ENCODE results near the gene MPP7. TPM values are rescaled to one million over a fixed set of nuclear protein-coding genes. Genes with fewer than 3 reads are reported as not detected.

Gene MPP7
- total RNA-seq, 1 donor from 2014 or later = 21.7 TPM

Small RNA genes within 50 kb of the gene (microRNA-seq; reads per million reads assigned to microRNA genes)
- gene MIR8086 (ENCODE audit: borderline number of aligned reads) = not detected

Other genes starting within 250 kb of the MPP7 start
- 91.1 to 97.7 TPM (median 93.2 TPM) in 3 replicates for gene WAC, start 230.1 kb upstream of the MPP7 start, total RNA-seq